HG03196 (cell line): ENCODE results near the gene DENND2A.
"Not testable (repeated sequence)": the region's sequence is repeated elsewhere in the genome, so short reads cannot be mapped to it uniquely, and the experiment has no call there.

Experiments used
- ATAC-seq: cut with Tn5 transposase; IDR thresholded peaks from one replicate; pipeline ENCODE4 v1.9.1; 2021; ENCODE audit not compliant: unreplicated experiment

DENND2A gene

GRCh38 chr7:140619915-140620510 lies 20.6 kb downstream of the DENND2A start:
- ATAC-seq: not testable (repeated sequence)

- no peak for ATAC-seq
Observed at GRCh38 chr7:140619176-140619575, 21.4 kb downstream of the DENND2A start.

GRCh38 chr7:140618306-140618705 lies 22.3 kb downstream of the DENND2A start:
- ATAC-seq: no peak

DNA sequence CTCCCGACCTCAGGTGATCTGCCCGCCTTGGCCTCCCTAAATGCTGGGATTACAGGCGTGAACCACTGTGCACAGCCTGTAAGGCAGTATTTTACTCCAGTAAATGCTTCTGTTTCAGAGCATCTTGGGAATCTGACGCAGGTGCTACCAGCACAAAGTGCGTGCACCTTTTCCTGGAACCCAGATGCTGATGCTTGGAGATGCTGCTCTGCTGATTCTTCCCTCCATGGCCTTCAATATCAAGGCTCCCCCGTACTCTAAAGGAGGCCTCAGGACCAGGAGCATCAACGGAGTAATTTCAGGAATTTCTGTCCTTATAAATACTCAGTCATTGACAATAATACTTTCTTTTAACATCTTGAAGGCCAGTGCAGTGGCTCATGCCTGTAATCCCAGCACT lies 23.5 kb downstream of the DENND2A start:
- no peak for ATAC-seq

- ATAC-seq: no peak
Observed at GRCh38 chr7:140616328-140616727, 24.3 kb downstream of the DENND2A start.

- no peak for ATAC-seq
Observed at GRCh38 chr7:140611641-140612040, 29.0 kb downstream of the DENND2A start.

DNA sequence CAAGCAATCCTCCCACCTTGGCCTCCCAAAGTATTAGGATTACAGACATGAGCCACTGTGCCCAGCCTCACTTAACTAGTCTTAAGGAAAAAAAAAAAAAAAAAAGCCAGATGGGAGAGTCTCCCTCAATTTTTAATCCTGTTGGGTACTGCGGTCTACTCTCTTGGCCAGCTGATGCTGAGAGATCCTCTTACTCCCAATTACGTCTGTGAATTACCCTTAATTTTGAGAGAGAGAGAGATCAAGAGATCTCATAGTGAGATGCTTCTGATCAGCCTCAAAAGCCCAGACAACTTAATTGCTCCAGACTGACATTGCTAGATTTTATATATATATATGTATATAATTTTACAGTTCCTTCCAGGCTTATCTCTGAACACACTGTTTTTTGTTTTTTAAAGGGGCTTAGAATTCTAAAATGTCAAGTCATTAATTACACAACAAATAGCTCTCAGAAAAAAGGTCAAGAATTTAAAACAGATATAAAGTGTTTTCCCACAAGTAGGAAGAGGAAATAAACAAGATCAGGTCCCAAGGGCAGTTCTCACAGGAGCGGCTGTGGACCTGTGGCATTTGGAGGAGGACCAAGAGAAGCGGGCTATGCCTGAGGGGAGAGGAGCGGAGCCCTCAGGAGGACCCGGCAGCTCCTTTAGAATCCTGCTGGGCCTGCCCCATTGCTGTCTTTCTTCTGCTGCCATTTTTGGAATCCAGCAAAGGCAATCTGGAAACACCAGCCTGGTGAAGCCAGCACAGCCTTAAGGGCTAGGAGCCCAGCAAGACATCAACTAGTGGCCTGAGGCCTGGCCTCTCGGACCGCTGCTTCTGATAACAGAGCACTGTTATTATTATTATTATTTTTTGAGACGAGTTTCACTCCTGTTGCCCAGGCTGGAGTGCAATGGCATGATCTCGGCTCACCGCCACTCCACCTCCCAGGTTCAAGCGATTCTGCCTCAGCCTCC lies 30.1 kb downstream of the DENND2A start:
- ATAC-seq: no peak

- no peak for ATAC-seq
Observed at GRCh38 chr7:140609646-140610045, 31.0 kb downstream of the DENND2A start.

GRCh38 chr7:140607441-140607989 lies 33.1 kb downstream of the DENND2A start:
- ATAC-seq: no peak

DNA sequence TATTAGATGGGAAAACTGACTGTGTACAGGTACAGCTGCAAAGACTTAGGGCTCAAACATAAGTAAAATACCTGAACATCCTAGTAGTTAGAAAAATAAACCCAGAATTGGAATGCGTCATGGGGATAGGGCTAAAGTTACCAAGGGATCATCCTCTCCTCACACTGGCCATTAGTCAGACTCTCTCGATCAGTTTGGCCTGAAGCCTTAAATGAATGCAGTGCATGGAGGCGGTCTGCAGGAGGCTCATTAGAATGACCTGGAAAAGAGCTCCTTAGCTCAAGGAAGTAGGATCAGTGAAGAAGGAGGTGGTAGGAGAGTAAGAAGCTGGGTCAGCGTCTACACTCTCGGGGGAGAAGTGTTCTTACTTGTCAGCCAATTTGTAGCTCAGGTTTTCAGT lies 35.3 kb downstream of the DENND2A start:
- no peak for ATAC-seq

GRCh38 chr7:140604760-140605159 lies 35.9 kb downstream of the DENND2A start:
- no peak for ATAC-seq

- ATAC-seq: no peak
Observed at GRCh38 chr7:140604076-140604475, 36.5 kb downstream of the DENND2A start.

GRCh38 chr7:140601566-140602174 lies 38.9 kb downstream of the DENND2A start:
- no peak for ATAC-seq

DNA sequence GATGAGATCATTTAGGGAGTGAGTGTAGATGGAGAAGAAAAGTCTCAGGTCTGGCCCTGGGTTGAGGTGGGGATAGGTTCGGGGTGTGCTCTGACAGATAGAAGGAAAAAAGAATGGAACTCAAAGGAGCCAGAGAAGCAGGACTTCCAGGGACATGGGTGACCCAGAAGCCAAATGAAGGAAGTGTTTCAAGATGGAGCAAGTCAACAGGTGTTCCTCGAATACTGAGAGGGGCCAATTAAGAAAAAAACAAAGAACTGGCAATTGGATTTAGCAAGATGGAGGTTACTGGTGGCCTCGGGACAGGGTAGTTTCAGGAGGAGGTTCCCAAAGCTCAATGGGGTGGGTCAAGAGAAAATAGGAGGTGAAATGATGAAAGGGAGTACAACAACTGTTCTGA lies 40.3 kb downstream of the DENND2A start:
- ATAC-seq: no peak

- ATAC-seq: no peak
Observed at GRCh38 chr7:140597428-140597949, 43.1 kb downstream of the DENND2A start.

- no peak for ATAC-seq
Observed at GRCh38 chr7:140596519-140597427, 43.8 kb downstream of the DENND2A start.

DNA sequence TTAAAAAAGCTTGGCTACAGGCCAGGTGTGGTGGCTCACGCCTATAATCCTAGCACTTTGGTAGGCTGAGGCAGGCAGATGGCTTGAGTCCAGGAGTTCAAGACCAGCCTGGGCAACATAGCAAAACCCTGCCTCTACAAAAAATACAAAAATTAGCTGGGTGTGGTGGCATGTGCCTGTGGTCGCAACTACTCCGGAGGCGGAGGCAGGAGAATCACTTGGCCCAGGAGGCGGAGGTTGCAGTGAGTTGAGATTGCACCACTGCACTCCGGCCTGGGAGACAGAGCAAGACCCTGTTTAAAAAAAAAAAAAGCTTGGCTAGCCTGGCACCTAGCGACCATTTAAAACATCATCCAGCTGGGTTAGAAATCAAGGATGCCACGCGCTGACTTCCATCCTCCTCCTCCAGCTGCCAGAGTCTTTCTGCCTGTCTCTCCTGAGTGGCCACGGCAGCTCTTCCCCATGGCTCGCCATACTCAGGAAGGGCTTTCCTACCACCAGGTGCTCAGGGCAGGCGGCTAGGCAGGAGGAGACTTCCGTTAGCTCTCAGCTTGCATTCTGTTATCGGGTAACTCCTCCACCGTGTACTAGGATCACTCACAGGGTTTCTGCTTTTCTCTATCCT lies 45.0 kb downstream of the DENND2A start:
- ATAC-seq: no peak

DNA sequence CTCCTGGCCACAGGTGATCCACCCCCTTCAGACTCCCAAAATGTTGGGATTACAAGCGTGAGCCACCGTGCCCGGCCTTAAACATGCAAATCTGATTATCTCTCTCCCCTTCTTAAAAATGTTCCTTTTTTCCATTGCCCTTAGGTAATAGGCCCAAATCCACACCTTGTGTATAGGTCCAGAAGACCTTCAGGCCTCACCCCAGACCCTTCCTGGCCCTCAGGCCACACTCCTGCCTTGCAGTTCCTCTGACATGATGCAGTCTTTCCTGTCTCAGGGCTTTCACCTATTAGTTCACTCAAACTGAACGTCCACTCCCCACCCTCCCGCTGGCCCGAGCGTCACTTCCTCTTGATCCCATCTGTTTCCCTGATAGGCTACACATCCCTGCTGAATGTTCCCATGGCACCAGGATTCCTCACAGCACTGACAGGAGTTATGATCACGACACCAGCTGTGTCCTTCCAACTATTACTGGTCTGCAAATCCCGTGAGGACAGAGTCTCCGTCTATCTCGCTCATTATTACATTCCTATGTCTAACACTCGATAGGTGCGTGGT lies 46.4 kb downstream of the DENND2A start:
- ATAC-seq: no peak

DNA sequence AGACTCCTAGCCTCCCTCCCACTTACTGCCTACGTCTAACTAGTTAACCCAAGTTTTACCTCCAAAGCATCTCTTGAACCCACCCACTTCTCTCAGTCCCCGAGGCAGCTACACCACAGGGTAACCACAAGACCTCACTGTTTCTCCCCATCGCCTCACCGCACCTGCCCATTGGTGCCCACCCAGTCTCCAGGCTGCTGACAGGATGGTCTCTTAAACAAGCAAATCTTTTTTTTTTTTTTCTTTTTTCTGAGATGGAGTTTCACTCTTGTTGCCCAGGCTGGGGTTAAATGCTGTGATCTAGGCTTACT lies 47.0 kb downstream of the DENND2A start:
- peak; percentile 79 for ATAC-seq
